Fibroblast of peridontal ligament (primary cell): Measurements from ENCODE around the gene CLASRP.

ENCODE experiments used
- DNase-seq: peaks from one replicate; pipeline ENCODE4 v3.0.0-alpha.2; 2010; ENCODE audit errors: extremely low read depth

Gene CLASRP

DNA sequence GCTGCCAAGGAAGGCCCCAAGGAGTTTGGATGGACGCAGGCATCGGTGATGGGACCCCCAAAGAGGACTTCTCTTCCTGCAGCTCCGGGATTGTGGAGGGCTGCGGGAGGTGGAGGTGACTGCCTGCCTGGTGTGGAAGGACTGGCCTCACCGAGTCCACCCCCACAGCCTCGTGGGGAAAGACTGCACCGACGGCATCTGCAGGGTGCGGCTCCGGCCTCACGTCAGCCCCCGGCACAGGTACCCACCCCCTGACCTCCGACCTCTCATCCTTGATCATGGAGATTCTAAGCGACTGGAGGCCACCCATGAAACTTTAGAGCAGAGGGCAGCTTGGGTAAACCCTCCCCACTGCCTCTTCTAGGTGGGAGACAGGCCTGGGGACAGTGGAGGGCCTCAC, 16.9 kb upstream of the CLASRP start:
- DNase-seq, result no peak

DNA sequence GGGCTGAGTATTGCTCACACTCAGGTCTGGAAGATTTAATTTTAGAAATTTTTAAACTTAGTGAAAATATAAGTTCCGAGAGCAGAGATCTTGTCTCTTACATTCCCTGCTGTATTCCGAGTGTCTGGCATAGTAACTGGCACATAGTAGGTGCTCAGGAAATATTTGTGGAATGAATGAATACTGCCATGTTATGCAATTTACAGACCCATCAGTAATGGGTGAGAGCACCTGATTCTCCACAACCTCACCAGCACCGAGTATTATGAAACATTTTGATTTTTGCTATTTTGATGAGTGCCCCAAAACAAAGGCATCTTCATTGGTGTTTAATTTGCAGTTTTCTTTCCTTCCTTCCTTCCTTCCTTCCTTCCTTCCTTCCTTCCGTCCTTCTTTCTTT, 15.8 kb upstream of the CLASRP start:
- DNase-seq, result no peak

DNA sequence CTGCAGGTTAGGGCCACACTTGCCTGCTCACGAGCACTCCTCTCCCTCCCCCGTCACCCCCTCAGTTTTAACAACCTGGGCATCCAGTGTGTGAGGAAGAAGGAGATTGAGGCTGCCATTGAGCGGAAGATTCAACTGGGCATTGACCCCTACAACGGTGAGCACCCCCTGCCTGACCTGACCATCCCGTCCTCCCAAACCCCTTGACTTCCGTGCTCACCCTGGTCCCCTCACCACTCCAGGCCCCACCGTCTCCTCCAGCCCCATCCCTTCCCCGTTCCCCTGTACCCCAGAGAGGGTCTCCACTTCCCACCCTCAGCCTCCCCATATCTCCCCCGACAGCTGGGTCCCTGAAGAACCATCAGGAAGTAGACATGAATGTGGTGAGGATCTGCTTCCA, 13.6 kb upstream of the CLASRP start:
- DNase-seq, result no peak

DNA sequence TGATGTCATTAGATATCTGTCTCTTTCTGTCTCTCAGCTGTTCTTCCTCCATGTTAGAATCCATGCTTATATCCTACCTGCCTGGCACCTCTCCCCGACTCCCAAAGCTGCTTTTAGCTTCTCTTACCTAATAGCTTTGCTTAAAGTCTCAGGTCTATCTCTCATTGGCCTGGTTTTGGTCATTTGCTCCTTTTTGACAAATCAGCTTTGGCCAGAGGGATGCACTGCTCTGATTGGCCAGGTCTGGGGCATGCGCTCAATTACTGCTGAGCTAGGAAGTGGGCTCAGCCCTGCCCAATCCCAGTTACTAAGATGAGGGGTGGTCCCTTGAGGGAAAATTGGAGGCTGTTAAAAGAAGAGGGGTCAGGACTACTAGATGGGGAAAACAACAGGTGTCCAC, 11.5 kb upstream of the CLASRP start:
- no peak for DNase-seq

DNA sequence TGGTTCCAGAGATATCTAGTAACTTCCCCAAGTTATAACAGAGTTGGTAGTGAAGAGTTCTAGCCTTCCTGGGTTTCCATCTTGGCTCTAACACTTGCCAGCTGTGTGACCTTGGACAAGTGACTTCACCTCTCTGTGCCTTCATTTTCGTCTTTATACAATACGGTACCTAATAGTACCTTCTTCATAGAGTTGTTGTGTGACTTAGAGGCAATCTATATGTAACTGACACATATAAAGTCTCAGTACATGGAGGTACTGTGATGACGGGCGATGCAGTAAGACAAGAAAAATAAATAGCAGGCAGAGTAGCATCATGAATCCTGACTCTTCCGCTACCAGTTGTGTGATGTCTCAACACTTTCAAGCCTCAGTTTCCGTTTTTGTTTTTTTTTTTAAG, 8.0 kb upstream of the CLASRP start:
- no peak for DNase-seq

DNA sequence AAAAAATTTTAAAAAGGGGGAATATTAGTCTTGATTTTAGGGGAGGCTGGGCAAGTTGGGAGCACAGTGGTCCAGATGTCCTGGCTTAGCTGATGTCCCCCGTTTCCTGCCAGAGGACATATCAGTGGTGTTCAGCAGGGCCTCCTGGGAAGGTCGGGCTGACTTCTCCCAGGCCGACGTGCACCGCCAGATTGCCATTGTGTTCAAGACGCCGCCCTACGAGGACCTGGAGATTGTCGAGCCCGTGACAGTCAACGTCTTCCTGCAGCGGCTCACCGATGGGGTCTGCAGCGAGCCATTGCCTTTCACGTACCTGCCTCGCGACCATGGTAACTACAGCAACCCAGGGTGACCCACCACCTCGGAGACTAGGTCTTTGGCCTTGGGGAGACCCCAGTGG, 6.4 kb upstream of the CLASRP start:
- DNase-seq, result no peak

DNA sequence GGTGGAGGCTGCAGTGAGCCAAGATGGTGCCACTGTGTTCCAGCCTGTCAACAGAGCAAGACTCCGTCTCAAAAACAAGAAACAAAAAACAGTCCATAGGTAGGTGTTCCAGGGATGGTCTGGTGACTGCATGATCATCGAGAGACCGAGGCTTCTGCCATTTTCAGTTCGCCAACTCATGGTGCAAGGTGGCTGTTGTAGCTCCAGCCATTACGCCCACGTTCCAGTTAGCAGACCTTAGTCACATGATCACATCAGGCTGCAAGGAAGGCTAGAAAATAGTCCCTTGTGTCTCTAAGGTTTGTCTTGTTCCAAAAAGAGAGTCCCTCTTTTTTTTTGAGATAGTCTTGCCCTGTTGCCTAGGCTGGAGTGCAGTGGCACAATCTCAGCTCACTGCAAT, 3.1 kb upstream of the CLASRP start:
- DNase-seq, result no peak

DNA sequence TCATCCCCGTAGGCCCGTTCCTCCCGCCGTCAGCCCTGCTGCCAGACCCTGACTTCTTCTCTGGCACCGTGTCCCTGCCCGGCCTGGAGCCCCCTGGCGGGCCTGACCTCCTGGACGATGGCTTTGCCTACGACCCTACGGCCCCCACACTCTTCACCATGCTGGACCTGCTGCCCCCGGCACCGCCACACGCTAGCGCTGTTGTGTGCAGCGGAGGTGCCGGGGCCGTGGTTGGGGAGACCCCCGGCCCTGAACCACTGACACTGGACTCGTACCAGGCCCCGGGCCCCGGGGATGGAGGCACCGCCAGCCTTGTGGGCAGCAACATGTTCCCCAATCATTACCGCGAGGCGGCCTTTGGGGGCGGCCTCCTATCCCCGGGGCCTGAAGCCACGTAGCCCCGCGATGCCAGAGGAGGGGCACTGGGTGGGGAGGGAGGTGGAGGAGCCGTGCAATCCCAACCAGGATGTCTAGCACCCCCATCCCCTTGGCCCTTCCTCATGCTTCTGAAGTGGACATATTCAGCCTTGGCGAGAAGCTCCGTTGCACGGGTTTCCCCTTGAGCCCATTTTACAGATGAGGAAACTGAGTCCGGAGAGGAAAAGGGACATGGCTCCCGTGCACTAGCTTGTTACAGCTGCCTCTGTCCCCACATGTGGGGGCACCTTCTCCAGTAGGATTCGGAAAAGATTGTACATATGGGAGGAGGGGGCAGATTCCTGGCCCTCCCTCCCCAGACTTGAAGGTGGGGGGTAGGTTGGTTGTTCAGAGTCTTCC, 1.3 kb upstream of the CLASRP start:
- no peak for DNase-seq

DNA sequence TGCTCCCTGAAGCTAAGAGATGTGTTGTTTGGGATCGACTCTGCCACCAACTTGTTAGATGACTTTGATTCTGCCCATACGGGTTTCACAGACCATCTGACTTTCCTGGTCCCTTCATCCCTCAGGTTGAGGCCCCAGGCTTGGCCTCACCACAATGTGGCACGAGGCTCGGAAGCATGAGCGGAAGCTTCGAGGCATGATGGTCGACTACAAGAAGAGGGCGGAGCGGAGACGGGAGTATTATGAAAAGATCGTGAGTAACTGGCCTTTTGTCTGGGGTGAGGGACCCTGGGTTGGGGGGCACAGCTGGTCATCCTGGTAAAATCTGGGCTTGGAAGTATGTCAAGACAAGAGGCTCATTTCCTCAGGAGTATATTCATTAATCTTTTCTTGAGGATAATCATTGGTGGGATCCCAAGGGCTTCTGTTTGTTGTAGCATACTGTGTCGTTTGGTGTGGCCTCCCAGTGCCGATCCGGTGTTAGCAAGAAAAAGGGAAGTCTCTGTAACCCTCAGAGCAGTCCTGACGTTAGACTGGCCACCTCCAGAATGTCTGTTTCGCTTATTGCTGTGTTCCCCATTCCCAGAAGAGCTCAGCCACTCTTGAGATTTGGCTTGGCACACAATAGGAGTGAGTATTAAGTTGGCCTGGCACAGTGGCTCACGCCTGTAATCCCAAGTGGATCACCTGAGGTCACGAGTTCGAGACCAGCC, 1.4 kb downstream of the CLASRP start:
- no peak for DNase-seq

DNA sequence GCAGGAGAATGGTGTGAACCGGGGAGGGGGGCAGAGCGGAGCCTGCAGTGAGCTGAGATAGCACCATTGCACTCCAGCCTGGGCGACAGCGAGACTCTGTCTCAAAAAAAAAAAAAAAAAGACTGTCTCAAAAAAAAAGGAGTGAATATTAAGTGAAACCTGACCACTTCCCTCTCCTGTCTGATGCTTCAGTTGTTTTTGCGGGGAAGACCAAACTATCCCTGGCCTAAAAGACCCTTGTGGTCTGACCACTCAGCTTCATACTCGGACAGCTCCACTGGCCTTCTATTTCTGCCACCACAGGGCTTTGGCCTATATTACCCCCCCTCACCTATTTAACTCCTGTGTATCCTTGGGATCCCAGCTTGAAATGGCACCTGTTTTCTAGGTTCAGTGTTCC, 2.3 kb downstream of the CLASRP start:
- no peak for DNase-seq

DNA sequence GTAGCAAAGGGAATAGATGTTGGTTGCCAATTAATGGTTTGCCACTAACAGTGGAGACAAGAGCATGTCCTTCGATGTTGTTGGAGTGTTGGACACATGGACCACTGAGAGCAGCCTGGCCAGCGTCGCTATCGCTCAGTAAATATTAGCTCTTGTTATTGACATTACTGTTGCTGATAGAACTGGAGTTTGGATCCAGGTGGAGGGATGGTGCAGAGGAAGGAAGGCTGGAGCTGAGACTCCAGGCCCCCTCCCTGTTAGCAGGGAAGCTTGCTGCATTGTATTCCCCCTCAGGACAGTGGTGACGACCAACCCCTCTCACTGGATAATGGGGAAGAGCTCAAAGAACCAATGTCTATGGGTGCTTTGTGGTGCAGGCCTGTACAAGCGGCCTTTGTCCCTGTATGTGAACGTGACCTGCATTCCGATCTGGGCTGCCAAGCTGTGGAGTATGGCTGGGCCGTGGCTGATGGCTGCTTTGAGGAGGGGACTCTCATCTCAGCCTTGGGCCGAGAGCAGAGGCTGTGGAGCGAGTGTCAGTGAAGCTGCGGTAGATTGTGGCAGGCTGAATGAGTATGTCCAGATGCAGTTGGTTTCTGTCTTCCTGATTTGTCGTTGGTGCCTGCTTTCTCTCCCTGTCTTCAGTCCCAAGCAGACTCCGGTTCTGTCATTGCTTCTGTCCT, 7.0 kb downstream of the CLASRP start:
- DNase-seq, result no peak

DNA sequence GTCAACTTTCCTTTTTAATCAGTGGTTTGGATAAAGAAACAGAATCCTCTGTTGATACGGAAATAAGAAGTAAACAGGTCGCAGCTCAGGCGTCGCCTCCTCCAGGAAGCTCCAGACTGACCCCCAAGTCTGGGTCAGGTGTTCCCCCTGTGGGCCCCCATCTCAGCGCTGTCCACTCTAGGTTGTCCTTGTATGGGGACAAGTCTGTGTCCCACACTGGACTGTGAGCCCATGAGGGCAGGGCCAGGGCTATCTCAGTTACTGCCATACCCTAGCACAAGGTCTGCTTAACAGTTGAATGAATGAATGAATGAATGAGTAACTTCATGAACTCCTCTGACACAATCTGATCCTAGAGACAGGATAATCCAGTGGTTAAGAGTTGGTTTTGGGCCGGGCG, 7.5 kb downstream of the CLASRP start:
- DNase-seq, result no peak

DNA sequence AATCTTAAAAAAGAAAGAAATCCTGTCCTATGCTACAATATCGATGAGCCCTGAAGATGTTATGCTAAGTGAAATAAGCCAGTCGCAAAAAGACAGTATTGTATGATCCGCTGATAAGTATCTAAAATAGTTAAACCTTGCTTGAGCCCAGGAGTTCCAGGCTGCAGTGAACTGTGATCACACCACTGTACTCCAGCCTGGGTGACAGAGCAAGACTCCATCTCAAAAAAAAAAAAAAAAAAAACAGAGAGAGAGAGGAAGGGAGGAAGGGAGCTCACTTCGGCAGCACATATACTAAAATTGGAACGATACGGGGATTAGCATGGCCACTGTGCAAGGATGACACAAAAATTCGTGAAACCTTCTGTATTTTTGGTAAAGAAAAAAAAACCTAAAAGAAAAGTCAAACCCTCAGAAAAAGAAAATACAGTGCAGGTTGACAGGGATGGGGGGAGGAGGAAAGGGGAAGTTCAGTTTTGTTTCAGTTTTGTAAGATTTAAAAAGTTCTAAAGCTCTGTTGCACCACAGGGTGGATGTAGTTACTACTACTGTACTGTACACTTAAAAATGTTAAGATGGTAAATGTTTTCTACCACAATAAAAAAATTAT, 8.4 kb downstream of the CLASRP start:
- DNase-seq, result no peak

DNA sequence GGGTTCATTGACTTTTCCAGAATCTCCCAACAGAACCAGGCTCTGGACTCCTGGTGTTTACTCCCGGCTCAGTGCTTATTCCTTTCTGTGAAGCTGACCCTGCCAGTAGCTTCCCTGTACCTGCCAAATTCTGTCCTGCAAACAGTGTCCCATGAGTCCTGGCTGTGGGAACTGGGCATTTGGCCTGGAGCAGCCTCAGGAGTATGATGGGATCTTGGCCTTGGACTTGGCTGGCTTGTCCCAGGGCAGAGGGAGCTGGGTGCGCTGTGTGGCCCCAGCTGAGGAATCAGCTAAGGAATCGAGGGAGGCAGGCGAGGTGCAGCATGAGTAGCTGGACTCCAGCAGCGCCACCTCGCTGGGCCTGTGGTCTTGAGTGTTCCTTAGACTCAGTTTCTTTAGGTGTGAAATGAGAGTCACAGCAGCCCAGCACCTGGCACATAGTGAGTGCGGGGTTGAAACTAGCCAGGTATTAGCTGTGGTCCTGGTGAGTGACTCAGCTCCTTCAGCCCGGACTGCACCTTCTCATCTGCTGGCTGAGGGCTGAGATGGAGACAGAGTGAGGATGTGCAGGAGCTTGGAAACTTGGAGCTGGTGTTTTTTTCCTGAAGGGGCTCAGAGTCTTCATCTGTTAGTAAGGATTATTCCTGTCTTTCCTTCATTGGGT, 10.4 kb downstream of the CLASRP start:
- no peak for DNase-seq

DNA sequence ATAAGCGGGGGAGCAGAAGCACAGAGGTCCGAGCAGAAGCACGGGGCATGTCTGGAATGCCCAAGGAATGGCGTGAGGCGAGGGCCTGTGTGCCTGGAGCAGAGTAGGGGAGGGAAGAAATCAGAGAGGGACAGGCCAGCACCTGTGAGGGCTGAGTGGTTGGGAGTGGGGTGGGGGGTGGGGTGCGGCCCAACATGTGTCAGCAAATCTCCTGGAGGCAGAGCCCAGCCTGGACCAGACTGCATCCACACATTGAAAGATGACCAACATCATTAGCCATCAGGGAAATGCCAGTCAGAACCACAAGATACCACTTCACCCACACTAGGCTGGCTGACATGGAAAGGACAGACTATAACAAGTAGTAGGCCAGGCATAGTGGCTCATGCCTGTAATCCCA, 11.2 kb downstream of the CLASRP start:
- no peak for DNase-seq

DNA sequence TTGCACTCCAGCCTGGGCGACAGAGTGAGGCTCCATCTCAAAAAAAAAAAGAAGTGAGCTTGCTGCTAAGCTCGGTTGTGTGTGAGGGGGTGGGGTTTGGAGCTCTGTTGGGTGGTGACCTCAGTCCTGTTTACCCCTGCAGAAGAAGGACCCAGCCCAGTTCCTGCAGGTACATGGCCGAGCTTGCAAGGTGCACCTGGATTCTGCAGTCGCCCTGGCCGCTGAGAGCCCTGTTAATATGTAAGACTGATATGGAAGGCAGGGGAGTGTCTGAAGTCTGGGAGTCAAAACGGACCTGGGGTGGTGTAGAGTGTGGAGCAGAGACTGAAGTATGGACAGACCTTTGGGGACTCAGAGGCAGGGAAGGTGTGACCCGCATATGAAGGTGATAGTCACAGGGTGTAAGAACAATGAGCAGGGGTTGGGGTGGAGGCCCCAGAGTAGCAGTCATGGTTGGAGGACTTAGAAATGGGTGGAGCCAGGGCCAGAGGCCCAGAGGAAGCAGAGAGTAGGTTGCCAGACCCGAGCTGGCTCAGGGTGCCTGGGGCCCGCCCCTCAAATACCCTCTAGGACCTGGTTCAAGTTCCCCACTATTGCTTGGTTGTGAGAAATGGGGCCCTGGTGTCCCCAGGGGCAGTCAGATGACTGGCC, 13.2 kb downstream of the CLASRP start:
- no peak for DNase-seq

DNA sequence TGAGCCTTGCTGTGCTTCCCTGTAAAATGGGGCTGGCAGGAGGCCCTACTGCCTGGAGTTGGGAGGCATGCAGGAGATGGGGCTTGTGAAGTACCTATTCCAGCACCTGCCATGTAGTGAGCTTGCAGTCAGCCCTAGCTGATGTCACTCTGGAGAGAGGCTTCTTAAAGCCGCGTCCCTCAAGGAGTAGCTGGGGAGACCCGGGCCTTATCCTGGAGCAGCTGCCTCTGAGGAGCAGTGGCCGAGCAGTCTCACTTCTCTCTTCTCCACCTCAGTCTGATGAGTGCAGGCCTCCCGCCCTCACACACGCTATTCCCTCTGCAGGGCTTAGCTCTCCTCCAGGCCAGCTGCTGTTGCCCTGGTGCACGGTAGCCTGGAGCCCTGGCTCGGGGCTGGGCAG, 18.0 kb downstream of the CLASRP start:
- DNase-seq, result no peak

DNA sequence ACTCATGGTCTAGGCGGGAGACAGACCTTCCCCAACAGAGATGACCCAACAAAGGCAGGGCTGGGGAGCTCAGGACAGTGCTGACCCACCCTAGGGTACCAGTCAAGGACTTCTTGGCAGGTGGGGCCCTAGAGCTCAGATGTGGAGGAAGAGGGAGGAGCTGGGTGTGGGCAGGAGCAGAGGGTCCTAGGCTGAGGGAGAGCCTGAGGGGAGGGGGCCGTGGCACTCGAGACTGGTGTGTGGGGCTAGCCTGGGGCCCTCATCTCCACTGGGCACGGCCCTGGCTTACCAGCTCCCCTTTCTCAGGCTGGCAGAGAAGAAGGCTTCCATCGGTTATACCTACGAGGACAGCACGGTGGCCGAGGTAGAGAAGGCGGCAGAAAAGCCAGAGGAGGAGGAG, 18.6 kb downstream of the CLASRP start:
- no peak for DNase-seq

DNA sequence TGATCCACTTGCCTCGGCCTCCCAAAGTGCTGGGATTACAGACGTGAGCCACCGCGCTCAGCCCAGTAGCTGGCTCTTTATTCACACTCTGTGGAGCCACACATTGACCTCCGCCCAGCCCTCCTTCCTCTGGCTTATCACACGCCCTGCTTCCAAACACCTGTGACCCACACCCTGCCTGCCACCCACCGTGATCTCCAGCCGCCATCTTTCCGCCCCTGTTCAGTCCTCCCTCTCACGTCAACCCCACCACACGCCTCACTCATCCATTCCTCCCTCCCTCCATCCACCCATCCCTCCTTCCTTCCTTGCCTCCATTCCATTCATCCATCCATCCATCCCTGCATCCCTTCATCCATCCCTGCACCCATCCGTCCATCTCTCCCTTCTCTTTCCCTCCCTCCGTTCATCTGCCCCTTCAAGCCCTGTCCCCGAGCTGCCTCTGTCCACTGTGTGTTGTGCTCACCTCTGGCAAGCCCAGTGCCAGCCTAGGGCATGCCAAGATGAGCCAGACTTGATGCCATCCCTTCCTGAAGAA, 19.8 kb downstream of the CLASRP start:
- DNase-seq, result no peak

DNA sequence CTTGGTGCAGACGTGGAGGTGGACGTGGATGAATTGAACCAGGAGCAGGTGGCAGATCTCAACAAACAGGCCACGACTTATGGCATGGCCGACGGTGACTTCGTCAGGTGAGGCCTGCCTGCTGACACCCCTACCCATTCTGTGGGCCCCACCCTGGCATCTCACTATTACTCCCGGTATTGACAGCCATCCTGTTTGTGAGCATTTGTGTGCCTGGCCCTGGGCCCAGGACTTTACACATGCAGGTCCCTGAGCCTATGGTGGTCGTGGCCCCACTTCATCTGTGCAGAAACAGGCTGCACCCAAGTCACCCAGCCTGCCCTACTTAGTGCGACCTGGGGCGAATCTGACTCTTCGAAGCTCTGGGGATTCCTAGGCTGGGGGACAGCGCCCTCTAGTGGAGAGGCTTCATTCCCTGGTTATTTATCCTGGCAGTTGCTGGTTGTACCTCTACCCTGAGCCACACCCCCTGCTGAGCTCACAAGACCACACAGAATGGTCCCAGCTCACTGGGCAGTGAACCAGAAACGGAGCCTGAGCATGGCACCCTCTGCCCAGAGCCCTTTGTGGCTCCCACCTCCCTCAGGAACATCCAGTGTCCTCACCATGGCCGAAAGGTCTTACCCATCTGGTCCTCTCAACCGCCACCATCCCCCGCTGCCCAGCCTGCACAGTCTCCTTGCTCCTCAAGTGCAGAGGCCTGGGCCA, 20.6 kb downstream of the CLASRP start:
- DNase-seq, result peak; percentile 69

DNA sequence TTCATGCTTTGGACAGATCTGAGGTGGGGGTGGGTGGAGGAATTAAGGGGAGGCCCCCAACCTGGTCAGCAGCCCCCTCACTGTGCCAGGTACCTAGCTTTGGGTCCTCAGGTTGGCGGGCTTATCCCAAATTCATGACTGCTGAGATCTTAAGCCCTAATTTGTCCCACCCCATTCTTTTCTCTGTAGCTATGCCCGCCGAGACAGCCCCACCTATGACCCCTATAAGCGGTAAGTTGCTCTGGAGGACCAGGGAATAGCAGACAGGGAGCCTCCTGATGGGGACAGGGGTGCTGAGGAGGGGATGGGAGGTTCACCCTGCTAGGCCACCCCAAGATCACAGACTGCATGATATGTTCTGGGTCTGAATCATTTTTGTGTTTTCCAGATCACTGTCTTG, 23.1 kb downstream of the CLASRP start:
- no peak for DNase-seq
